ENCODE measurements around the gene TENM3.

The TENM3 gene

GRCh38 chr4:182451441-182451840 lies 208.2 kb downstream of the TENM3 start:
- Mint-ChIP-seq H3K4me3 (peak overlapping the region; percentile 99), H3K4me1 (peaks cover 74% of the 10 kb centered on the region), H3K27ac (no peak overlapping the region), H3K36me3 (ENCODE audit: low read depth) (peaks cover 5% of the 10 kb centered on the region), H3K27me3 (ENCODE audit: low read depth, poor library complexity) (peaks cover 16% of the 10 kb centered on the region), H3K9me3 (no peaks in the 10 kb centered on the region)
- DNase-seq: no peak
- TF ChIP-seq CTCF (IDR thresholded peaks at IDR 0.05): no peak

- Mint-ChIP-seq H3K27ac (no peak overlapping the region), H3K36me3 (ENCODE audit: low read depth) (peaks cover 15% of the 10 kb centered on the region), H3K4me3 (no peak overlapping the region), H3K27me3 (ENCODE audit: low read depth, poor library complexity) (peaks cover 5% of the 10 kb centered on the region), H3K4me1 (peaks cover 71% of the 10 kb centered on the region), H3K9me3 (no peaks in the 10 kb centered on the region)
- DNase-seq: no peak
- TF ChIP-seq CTCF (IDR thresholded peaks at IDR 0.05): no peak
Observed at GRCh38 chr4:182453830-182454229, 210.6 kb downstream of the TENM3 start.

GRCh38 chr4:182454440-182455013 lies 211.3 kb downstream of the TENM3 start:
- Mint-ChIP-seq H3K4me3 (no peak overlapping the region), H3K27me3 (ENCODE audit: low read depth, poor library complexity) (peaks cover 3% of the 10 kb centered on the region), H3K27ac (no peak overlapping the region), H3K4me1 (peaks cover 77% of the 10 kb centered on the region), H3K9me3 (no peaks in the 10 kb centered on the region), H3K36me3 (ENCODE audit: low read depth) (peaks cover 15% of the 10 kb centered on the region)
- DNase-seq: no peak
- TF ChIP-seq CTCF (IDR thresholded peaks at IDR 0.05): no peak

GRCh38 chr4:182465114-182465513 lies 221.9 kb downstream of the TENM3 start:
- DNase-seq: no peak
- peaks cover 11% of the 10 kb centered on the region for H3K4me1 Mint-ChIP-seq
- H3K4me3 Mint-ChIP-seq: no peak overlapping the region
- H3K27ac Mint-ChIP-seq: no peak overlapping the region
- H3K9me3 Mint-ChIP-seq: no peaks in the 10 kb centered on the region
- H3K27me3 Mint-ChIP-seq (ENCODE audit: low read depth, poor library complexity): no peaks in the 10 kb centered on the region
- TF ChIP-seq CTCF (IDR thresholded peaks at IDR 0.05): no peak
- H3K36me3 Mint-ChIP-seq (ENCODE audit: low read depth): peaks cover 39% of the 10 kb centered on the region

- Mint-ChIP-seq H3K27me3 (ENCODE audit: low read depth, poor library complexity) (no peaks in the 10 kb centered on the region), H3K9me3 (peaks cover 8% of the 10 kb centered on the region), H3K27ac (no peak overlapping the region), H3K4me1 (peaks cover 8% of the 10 kb centered on the region), H3K4me3 (no peak overlapping the region), H3K36me3 (ENCODE audit: low read depth) (peaks cover 47% of the 10 kb centered on the region)
- TF ChIP-seq CTCF (IDR thresholded peaks at IDR 0.05): no peak
- DNase-seq: no peak
Observed at GRCh38 chr4:182465979-182466378, 222.8 kb downstream of the TENM3 start.

- no peak for TF ChIP-seq CTCF (IDR thresholded peaks at IDR 0.05)
- Mint-ChIP-seq H3K27ac (no peak overlapping the region), H3K4me1 (peaks cover 8% of the 10 kb centered on the region), H3K9me3 (peaks cover 29% of the 10 kb centered on the region), H3K4me3 (no peak overlapping the region), H3K27me3 (ENCODE audit: low read depth, poor library complexity) (no peaks in the 10 kb centered on the region), H3K36me3 (ENCODE audit: low read depth) (peaks cover 48% of the 10 kb centered on the region)
- no peak for DNase-seq
Observed at GRCh38 chr4:182470215-182470614, 227.0 kb downstream of the TENM3 start.
